OCI-LY7 (cell line): ENCODE results near the gene MYO9A.

Experiments
- CTCF ChIP-seq: fragments of 200-600 bp; sonication (generic); conservative IDR thresholded peaks from 2 replicates; pipeline ENCODE4 v1.5.1; 2014; ENCODE audit warnings: mild to moderate bottlenecking, antibody characterized with exemption, low read length, moderate library complexity, mixed read lengths
- EZH2phosphoT487 ChIP-seq: fragments of 200-600 bp; sonication (generic); IDR thresholded peaks from 2 replicates; pipeline ENCODE4 v1.6.1; 2018; ENCODE audit warnings: low read depth, borderline replicate concordance, mild to moderate bottlenecking, mixed run types, antibody characterized with exemption, low read length, moderate library complexity, mixed read lengths

- TF ChIP-seq CTCF (no peak), EZH2phosphoT487 (no peak)
Observed at GRCh38 chr15:71786673-71787072, 331.3 kb downstream of the MYO9A start.
